Measurements from ENCODE around the gene CYP21A2.
"Not testable (repeated sequence)": the region's sequence is repeated elsewhere in the genome, so short reads cannot be mapped to it uniquely, and the experiment has no call there.

CYP21A2 gene

GRCh38 chr6:32035283-32036013, 2.8 kb upstream of the CYP21A2 start:
- not testable (repeated sequence) for DNase-seq

GRCh38 chr6:32037136-32037535, 1.1 kb upstream of the CYP21A2 start:
- not testable (repeated sequence) for DNase-seq

- DNase-seq, result not testable (repeated sequence)
Measured at GRCh38 chr6:32038878-32039277, 663 bp downstream of the CYP21A2 start.

- not testable (repeated sequence) for DNase-seq
Measured at GRCh38 chr6:32039321-32040274, 1.4 kb downstream of the CYP21A2 start.

GRCh38 chr6:32040299-32041049, 2.3 kb downstream of the CYP21A2 start:
- DNase-seq, result not testable (repeated sequence)

GRCh38 chr6:32041050-32041321, 2.8 kb downstream of the CYP21A2 start:
- not testable (repeated sequence) for DNase-seq

- DNase-seq, result not testable (repeated sequence)
Measured at GRCh38 chr6:32041385-32041784, 3.2 kb downstream of the CYP21A2 start.

- DNase-seq, result not testable (repeated sequence)
Measured at GRCh38 chr6:32042276-32042675, 4.1 kb downstream of the CYP21A2 start.

GRCh38 chr6:32043589-32044380, 5.6 kb downstream of the CYP21A2 start:
- DNase-seq, result not testable (repeated sequence)

- not testable (repeated sequence) for DNase-seq
Measured at GRCh38 chr6:32044916-32045315, 6.7 kb downstream of the CYP21A2 start.

GRCh38 chr6:32045811-32046449, 7.7 kb downstream of the CYP21A2 start:
- DNase-seq, result no peak

GRCh38 chr6:32046450-32047083, 8.4 kb downstream of the CYP21A2 start:
- DNase-seq, result no peak

- no peak for DNase-seq
Measured at GRCh38 chr6:32047084-32047478, 8.9 kb downstream of the CYP21A2 start.

GRCh38 chr6:32047539-32047854, 9.3 kb downstream of the CYP21A2 start:
- DNase-seq, result no peak

GRCh38 chr6:32047855-32048766, 9.9 kb downstream of the CYP21A2 start:
- DNase-seq, result peak; percentile 56 to 65

- DNase-seq, result not testable (repeated sequence)
Measured at GRCh38 chr6:32049149-32049548, 10.9 kb downstream of the CYP21A2 start.

- DNase-seq, result not testable (repeated sequence)
Measured at GRCh38 chr6:32049736-32050135, 11.5 kb downstream of the CYP21A2 start.

- no peak for DNase-seq
Measured at GRCh38 chr6:32050562-32050961, 12.3 kb downstream of the CYP21A2 start.

GRCh38 chr6:32052626-32053025, 14.4 kb downstream of the CYP21A2 start:
- not testable (repeated sequence) for DNase-seq

- not testable (repeated sequence) for DNase-seq
Measured at GRCh38 chr6:32053314-32053713, 15.1 kb downstream of the CYP21A2 start.

Data from CD4-positive, alpha-beta T cell treated with Interleukin-4 for 1 hour (primary cell).